ENCODE measurements around the gene PLEKHG7.

The PLEKHG7 gene

GRCh38 chr12:92715625-92716024 is 12.8 kb downstream of the PLEKHG7 start:
- no peak for DNase-seq (ENCODE audit: low read depth in 2 of 2)

- DNase-seq (ENCODE audit: low read depth in 2 of 2): no peak
These were observed 14.4 kb downstream of the PLEKHG7 start for GRCh38 chr12:92717202-92717601.

- DNase-seq (ENCODE audit: low read depth in 2 of 2): no peak
These were observed 15.7 kb downstream of the PLEKHG7 start for GRCh38 chr12:92718483-92718990.

GRCh38 chr12:92719674-92720073 is 16.9 kb downstream of the PLEKHG7 start:
- DNase-seq (ENCODE audit: low read depth in 2 of 2): no peak

GRCh38 chr12:92721130-92721529 is 18.3 kb downstream of the PLEKHG7 start:
- no peak for DNase-seq (ENCODE audit: low read depth in 2 of 2)

GRCh38 chr12:92721656-92722055 is 18.9 kb downstream of the PLEKHG7 start:
- no peak for DNase-seq (ENCODE audit: low read depth in 2 of 2)

- DNase-seq (ENCODE audit: low read depth in 2 of 2): no peak
These were observed 20.1 kb downstream of the PLEKHG7 start for GRCh38 chr12:92722897-92723296.

- DNase-seq (ENCODE audit: low read depth in 2 of 2): no peak
These were observed 24.1 kb downstream of the PLEKHG7 start for GRCh38 chr12:92726850-92727249.

GRCh38 chr12:92729773-92730305 is 27.1 kb downstream of the PLEKHG7 start:
- no peak for DNase-seq (ENCODE audit: low read depth in 2 of 2)

GRCh38 chr12:92730758-92731157 is 28.0 kb downstream of the PLEKHG7 start:
- no peak for DNase-seq (ENCODE audit: low read depth in 2 of 2)

- DNase-seq (ENCODE audit: low read depth in 2 of 2): no peak
These were observed 29.4 kb downstream of the PLEKHG7 start for GRCh38 chr12:92732216-92732615.

GRCh38 chr12:92732716-92733115 is 29.9 kb downstream of the PLEKHG7 start:
- no peak for DNase-seq (ENCODE audit: low read depth in 2 of 2)

GRCh38 chr12:92733181-92733580 is 30.4 kb downstream of the PLEKHG7 start:
- no peak for DNase-seq (ENCODE audit: low read depth in 2 of 2)

GRCh38 chr12:92733661-92734060 is 30.9 kb downstream of the PLEKHG7 start:
- no peak for DNase-seq (ENCODE audit: low read depth in 2 of 2)

- no peak for DNase-seq (ENCODE audit: low read depth in 2 of 2)
These were observed 32.4 kb downstream of the PLEKHG7 start for GRCh38 chr12:92735131-92735721.

- no peak for DNase-seq (ENCODE audit: low read depth in 2 of 2)
These were observed 33.8 kb downstream of the PLEKHG7 start for GRCh38 chr12:92736605-92737004.

GRCh38 chr12:92737855-92738850 is 35.4 kb downstream of the PLEKHG7 start:
- DNase-seq (ENCODE audit: low read depth in 2 of 2): no peak

GRCh38 chr12:92739113-92739512 is 36.3 kb downstream of the PLEKHG7 start:
- DNase-seq (ENCODE audit: low read depth in 2 of 2): no peak

GRCh38 chr12:92740411-92740810 is 37.6 kb downstream of the PLEKHG7 start:
- DNase-seq (ENCODE audit: low read depth in 2 of 2): no peak

GRCh38 chr12:92743026-92743425 is 40.2 kb downstream of the PLEKHG7 start:
- no peak for DNase-seq (ENCODE audit: low read depth in 2 of 2)

GRCh38 chr12:92745856-92746550 is 43.2 kb downstream of the PLEKHG7 start:
- no peak for DNase-seq (ENCODE audit: low read depth in 2 of 2)

- DNase-seq (ENCODE audit: low read depth in 2 of 2): no peak
These were observed 44.4 kb downstream of the PLEKHG7 start for GRCh38 chr12:92747151-92747550.
